GM18498 (cell line): ENCODE measurements around the gene COG1.

Experiments
- ATAC-seq: cut with Tn5 transposase; IDR thresholded peaks from one replicate; pipeline ENCODE4 v1.9.1; 2021; ENCODE audit warnings: mild to moderate bottlenecking, moderate library complexity; ENCODE audit not compliant: unreplicated experiment

The COG1 gene

DNA sequence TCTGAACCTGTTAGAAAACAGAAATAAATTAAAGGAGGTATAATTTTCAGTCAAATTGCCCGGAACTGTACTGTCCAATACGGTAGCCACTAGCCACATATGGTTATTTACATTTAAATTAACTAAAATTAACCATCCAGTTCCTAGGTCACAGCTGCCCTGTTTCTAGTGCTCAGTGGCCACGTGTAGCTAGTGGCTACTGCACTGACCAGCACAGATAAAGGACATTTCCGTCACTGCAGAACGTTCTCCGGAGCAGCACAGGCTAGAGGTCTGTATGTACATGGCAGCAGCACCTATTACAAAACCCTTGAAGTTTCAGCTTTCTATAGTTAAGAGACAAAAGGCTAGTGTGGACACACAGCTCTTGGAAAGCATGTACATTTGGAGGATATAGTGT lies 35.1 kb downstream of the COG1 start:
- ATAC-seq: no peak

DNA sequence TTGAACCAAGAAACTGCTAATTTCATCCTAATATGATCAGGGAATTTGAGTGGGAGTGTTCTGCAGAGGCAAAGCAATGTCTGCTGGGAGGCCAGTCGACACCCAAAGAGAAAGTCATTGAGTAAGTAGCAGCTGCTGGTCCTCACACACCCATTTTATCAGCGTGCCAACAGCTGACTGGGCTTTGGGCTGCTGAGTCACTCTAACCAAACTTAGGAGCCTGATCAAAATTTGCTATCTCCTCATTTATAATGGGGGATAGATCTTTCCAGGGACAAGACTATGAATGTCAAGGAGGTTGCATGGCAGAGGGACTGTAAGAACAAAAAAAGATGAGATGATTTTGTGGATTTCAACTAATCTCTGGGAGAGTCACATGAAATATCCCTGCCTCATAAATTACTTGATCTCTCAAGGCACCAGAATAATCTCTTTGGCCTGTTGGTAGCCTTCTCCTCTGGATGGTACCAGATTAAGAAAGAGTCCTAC lies 35.9 kb downstream of the COG1 start:
- peak; percentile 35 for ATAC-seq

DNA sequence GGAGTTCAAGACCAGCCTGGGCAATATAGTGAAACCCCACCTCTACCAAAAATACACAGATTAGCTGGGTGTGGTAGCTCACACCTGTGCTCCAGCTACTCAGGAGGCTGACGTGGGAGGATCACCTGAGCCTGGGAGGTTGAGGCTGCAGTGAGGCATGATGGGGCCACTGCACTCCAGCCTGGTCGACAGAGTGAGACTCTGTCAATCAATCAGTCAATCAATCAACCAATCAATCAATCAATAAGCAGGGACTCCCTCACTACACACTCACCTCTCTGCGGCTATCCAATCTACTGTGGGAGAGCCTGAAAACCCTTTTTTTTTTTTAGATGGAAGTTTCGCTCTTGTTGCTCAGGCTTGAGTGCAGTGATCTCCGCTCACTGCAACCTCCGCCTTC lies 37.2 kb downstream of the COG1 start:
- no peak for ATAC-seq

DNA sequence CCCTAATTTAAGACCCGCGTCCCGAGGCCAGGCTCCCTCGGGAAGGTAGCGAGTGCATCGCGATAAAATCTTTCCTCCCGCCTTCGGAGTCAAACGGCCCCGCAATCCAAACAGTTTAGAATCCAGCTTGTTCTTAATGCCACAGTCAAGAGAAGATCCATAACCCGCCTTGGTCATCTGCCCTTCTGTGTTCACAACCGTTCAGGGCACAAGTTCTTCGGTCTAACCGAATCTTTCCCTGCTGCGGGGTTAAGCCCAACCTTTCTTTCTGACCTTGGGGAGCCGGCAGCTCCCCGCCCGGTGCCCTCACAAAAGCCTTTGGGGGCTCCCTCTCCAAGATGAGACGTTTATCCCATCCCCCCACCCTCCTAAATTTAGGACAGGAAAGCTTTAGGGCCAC lies 38.5 kb downstream of the COG1 start:
- ATAC-seq: no peak

DNA sequence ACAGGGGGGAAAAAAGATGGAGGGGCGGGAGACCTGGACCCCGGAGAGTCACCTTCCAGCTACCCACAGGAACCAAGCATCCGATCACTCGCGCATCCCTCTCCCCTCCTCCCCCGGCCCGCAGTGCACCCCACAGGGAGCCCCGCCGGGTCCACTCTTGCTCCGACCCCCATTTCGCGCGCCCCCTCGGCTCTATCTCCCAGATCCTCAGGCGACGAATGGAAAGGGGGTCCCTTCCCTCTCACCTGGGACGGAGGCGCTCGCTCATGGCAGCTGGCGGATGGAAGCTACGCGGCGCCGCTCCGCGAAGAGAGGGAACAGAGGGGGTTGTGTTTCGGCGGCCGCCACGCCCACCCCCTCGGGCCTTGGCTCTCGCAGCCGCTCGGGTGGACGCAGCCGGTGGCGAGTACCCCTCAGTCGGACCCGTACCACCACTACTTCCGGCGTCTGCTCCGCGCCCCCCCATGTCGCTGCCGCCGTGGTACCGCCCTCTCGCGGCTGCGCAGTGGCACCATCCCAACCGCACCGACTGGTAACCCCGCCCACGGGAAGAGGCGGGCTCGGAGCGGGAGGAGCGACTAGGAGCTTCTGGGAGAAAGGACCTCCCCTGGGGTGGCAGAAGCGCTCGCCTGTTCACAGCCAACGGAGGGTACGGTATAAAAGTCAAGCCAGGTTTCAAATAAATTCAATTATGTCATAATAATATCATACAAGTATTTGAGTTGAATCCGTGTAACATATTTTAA lies 39.2 kb downstream of the COG1 start:
- ATAC-seq: peak; percentile 78

DNA sequence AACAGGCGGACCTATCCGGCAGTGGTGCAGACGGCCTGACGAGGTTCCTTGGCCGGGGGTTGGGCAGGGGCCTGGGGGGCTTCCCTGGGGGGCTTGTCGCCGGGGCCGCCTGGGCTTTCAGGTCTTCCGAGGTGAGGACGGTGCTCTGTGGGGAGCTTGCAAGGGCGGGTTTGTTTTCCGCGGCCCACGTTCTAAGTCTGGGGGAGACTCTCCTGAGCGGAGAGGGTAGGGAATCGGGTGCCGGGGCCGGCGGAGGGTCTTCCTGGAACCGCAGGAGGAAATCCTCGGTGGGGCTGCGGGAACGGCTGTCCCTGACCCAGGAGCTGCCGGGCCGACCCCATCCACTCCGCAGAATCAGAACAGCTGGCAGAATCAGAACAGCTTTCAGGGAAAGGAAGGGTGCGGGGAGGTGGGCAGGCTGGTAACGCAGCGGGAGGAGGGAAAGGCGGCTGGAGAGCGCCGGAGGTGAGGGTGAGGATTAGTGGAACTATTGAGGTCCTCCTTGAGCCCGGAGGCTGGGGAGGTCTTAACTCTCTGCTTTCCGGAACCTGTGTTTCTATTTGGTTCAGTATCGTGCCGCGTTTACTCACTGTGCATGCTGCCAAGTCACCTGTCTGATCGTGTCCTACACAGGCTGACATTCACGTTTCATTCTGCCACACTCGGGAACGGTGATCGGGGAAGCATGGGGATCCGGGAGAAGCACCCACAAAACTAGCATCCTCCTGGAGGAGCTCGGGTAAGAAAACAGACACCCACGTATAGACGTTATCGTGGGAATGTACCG lies 39.9 kb downstream of the COG1 start:
- peak; percentile 25 for ATAC-seq

DNA sequence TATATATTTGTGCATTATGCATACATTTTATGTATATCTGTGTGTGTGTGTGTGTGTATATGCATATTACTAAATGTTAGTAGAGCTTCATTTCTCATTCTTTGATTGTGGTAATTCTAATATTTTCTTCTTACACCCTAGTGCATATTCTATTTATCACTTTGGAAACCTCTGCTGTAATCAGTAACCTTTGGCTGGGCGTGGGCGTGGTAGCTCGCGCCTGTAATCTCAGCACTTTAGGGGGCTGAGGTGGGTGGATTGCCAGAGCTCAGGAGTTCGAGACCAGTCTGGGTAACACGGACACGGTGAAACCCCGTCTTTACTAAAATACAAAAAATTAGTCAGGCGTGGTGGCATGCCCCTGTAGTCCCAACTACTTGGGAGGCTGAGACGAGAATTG lies 41.9 kb downstream of the COG1 start:
- ATAC-seq: no peak

DNA sequence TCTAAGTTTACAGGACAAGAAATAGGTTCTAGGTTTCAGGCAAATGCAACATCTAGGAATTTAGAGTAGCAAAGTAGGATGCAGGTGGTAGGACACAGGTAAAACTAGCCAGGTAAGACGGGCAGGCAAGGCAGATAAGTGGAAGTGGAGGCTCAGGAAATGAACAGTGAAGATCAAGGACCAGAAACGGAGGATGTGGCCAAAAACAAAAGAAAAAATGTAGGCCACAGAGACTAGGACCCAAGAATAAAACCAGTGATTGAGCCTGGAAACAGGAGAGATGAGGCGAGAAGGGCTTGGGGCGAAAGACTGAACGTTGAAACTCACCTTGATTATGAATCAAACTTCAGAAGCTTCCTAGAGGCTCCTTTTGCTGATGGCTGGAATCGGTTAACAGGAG lies 44.9 kb downstream of the COG1 start:
- no peak for ATAC-seq

DNA sequence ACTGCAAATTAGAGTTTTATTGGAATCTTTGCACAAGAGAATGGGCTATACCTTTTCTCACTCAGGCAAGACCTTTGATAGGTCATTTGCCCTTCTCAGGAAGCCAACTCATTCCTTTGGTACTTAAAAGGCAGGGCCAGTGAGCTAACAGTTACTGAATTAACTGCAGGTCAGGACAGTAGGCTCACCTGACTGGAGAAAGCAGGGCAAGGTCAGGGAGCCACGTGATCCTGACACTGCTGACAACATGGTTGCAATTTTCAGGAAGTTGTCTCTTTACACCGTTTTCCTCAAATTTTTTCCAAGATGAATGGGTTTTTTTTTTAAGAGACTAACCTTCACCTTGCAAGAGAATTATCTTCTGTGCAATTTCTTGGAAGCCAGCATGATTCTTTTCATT lies 47.7 kb downstream of the COG1 start:
- no peak for ATAC-seq

DNA sequence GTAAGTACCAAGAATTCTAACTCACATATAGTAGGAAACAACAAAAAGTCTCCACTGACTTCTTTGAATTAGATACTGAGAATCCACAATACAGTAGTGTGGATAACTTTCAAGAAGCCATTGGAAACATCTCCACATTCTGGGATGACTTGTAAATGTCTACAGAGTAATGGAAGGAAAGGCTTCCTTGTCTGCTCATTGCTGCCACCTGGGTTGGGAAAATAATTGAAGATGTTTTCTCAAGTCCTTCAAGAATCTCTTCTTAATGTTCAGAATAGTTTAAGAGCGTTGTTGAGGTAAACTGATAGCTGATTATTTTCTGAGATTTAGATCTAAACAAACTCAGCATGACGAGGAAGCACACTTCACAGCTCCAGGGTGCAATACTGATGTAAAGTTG lies 54.9 kb downstream of the COG1 start:
- no peak for ATAC-seq

DNA sequence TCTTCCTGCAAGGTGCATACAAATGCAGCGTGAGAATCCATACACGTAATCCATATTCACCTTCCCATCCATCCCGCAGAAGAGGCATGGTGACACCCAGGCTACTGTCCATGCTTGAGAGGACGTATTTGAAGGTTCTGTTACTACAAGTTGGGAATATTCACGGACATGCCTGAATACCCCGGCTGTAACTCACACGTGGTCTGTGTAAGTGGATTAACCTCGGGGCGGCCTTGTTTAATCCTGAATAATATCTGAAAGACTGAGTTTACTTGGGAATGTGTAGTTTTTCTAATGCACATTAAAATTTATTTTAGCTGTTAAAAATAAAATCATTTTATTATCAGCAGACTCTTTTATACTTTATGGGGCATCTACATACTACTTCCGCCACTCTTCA lies 55.7 kb downstream of the COG1 start:
- no peak for ATAC-seq

DNA sequence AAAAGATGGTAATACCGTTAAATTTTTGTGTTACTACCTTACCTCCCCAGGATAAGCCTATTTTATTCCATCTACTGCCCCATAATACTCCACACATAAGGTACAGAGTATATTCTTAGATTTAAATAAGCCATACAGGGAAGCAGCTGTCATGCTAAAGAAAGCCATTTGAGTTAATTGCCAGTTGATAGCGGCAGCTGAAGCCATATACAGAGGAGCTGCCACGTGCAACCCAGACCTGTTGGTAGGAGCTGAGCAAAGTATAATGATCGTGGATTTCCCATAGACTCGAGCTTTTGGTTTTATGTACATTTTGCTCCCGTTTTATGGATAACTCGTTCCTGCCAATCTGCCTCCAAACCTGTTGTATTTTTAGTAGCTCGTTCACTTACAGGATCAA lies 56.8 kb downstream of the COG1 start:
- ATAC-seq: no peak

DNA sequence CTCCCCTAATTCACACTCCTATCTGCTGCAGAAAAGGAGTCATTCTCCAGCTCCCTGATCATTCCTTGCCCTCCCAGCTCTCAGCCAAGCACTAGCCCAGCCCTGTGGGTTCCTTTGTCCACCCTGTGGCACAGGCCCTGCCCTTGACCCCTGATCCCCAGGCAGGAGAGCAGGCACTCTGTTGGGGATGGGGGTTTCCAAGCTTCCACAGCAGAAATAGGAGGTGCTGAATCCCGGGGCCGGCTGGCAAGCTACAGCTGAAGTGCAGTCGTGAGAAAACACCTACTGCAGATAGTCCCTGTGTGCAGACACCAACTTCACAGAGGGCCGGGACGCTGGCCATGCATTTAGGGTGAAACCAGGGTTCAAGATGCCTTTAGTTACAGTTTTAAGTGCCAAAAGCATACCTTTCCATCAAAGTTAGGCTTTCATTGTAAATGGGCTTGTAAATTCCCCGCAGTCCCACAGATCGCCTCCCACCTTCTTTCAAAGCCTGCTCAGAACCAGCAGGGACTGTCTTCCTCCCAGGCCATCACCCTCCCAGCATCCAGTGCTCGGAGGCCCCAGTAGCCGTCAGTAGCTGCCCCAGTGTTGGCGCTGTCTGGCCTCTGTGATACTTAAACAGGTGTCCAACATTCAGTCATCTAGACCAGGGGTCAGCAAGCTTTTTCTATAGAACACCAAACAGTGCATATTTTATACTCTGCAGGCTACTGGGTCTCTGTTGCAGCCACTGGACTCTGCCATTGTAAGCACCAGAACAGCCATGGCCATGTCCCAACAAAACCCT lies 58.2 kb downstream of the COG1 start:
- no peak for ATAC-seq

DNA sequence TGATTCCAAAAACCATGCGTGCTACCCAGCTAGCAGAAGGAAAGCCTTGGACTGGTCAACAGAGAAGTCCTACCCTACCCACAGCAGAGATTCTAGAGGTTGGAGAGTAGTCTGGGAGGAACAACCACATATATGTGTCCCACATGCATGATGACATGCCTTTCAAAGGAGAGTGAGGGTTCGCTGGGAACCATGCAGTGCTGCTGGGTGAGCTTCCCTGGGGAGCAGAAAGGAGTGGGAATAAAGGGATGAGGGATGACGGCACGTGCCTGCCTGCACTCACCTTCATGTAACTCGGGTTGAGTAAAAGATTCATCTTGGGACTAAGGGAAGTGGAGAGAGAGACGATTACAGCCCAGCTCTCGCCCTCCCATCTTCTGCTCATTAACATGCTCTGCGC lies 59.0 kb downstream of the COG1 start:
- ATAC-seq: no peak

DNA sequence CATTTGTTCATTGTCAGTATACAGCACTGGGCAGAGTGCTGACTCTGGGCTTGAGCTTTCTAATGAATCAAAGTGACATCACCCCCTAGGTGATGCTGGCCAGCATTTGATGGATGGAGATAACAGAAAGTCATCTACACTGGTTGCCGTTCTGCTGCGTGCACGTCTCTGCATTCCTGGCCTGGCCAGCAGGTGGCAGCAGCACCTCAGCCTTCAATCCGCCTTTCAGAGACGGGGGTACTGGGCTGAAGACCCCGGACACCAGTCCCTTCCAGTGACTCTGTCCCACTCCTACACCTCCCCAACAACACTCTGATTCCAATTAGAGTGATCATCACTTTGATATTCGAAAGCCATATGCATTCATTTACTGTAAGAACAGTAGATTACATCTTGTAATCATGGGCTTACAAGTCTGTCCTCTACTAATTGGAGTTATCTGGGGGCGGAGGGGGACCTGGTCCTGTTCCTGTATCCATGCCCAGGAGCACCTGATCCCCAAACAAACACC lies 62.9 kb downstream of the COG1 start:
- ATAC-seq: no peak

DNA sequence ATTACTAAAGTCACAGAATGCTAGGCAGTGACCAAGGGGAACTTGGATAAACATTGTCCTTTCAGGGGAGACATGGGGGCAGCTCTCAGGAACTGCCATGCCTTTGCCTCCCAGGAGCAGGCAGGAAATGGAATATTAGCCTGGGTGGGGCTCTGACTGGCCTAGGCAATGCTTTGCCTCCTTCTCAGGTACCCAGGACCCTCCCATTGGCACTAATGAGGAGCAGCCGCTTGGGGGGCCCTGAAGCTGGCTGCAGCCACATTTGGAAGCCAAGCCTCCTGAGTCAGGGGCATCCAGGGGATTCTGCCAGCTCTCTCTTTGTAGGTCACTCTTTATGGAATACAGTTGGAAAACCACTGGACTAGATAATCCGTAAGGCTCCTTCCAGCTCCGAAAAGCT lies 63.4 kb downstream of the COG1 start:
- ATAC-seq: no peak

DNA sequence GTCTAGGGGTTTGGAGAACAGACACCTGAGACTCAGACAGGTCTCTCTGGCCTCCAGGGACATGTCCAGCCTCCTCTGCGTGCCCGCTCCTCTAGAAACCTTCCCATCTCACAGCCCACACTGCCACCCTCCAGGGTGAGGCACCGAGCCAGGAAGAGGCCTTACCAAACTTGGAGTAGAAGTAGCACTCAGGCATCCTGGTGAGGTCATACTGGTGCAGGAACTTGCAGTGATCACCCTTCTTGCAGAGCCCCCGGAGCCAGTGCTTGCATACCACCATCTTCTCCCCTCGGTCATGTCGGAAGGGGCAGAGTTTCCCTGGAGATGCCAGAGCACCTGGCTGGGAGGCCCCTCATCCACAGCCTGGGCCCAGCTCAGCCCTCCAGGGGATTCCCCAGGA lies 64.7 kb downstream of the COG1 start:
- ATAC-seq: no peak
